Stimulated activated CD8-positive, alpha-beta memory T cell treated with anti-CD3 and anti-CD28 coated beads, Interleukin-2, amount 100 ng/mL, for 48 hours (primary cell): ENCODE data around the gene DOCK1.
"Not testable (repeated sequence)": the region's sequence is repeated elsewhere in the genome, so short reads cannot be mapped to it uniquely, and the experiment has no call there.

Experiments used
- DNase-seq, 2 donors: peaks; one replicate each; pipeline ENCODE4 v3.0.0-alpha.2; 2020; ENCODE audit warnings: low read depth in 2 of 2

DOCK1 gene

GRCh38 chr10:126904818-126905701 is at the start of gene DOCK1:
Gene DOCK1 (plus strand): TSS chr10:126905428. CDS start chr10:126905518, 90 bp downstream.
- no peak for DNase-seq

- DNase-seq = no peak
Measured at GRCh38 chr10:126857178-126857806, 47.9 kb upstream of the DOCK1 start.

- DNase-seq = no peak
Measured at GRCh38 chr10:126867567-126868365, 37.5 kb upstream of the DOCK1 start.

- no peak for DNase-seq
Measured at GRCh38 chr10:126868371-126868770, 36.9 kb upstream of the DOCK1 start.

- DNase-seq = no peak
Measured at GRCh38 chr10:126872135-126872534, 33.1 kb upstream of the DOCK1 start.

- DNase-seq = no peak
Measured at GRCh38 chr10:126872768-126873167, 32.5 kb upstream of the DOCK1 start.

- no peak for DNase-seq
Measured at GRCh38 chr10:126876456-126876855, 28.8 kb upstream of the DOCK1 start.

GRCh38 chr10:126877390-126877789 is 27.8 kb upstream of the DOCK1 start:
- DNase-seq = no peak

- no peak for DNase-seq
Measured at GRCh38 chr10:126878594-126878993, 26.6 kb upstream of the DOCK1 start.

GRCh38 chr10:126880926-126881325 is 24.3 kb upstream of the DOCK1 start:
- DNase-seq = no peak

- DNase-seq = not testable (repeated sequence)
Measured at GRCh38 chr10:126882055-126882454, 23.2 kb upstream of the DOCK1 start.

GRCh38 chr10:126888436-126888835 is 16.8 kb upstream of the DOCK1 start:
- DNase-seq = not testable (repeated sequence)

- no peak for DNase-seq
Measured at GRCh38 chr10:126889421-126889820, 15.8 kb upstream of the DOCK1 start.

GRCh38 chr10:126890797-126891196 is 14.4 kb upstream of the DOCK1 start:
- not testable (repeated sequence) for DNase-seq

- DNase-seq = no peak
Measured at GRCh38 chr10:126892226-126893175, 12.7 kb upstream of the DOCK1 start.

GRCh38 chr10:126893206-126893605 is 12.0 kb upstream of the DOCK1 start:
- no peak for DNase-seq

- no peak for DNase-seq
Measured at GRCh38 chr10:126893841-126894240, 11.4 kb upstream of the DOCK1 start.

- DNase-seq = no peak
Measured at GRCh38 chr10:126895214-126895781, 9.9 kb upstream of the DOCK1 start.

GRCh38 chr10:126898460-126898859 is 6.8 kb upstream of the DOCK1 start:
- DNase-seq = no peak

GRCh38 chr10:126899529-126899928 is 5.7 kb upstream of the DOCK1 start:
- DNase-seq = not testable (repeated sequence)

- no peak for DNase-seq
Measured at GRCh38 chr10:126902157-126902556, 3.1 kb upstream of the DOCK1 start.
